Activated naive CD4-positive, alpha-beta T cell treated with anti-CD3 and anti-CD28 coated beads, Interleukin-2, amount 50 U/mL, for 72 hours (primary cell): ENCODE data around the gene VPS13A. TPM values are rescaled to one million over a fixed set of nuclear protein-coding genes. Genes with fewer than 3 reads are reported as not detected.

Experiments used
- ATAC-seq, 2 donors: fragments of 150-1000 bp; cut with Tn5 transposase; 2 replicates each; pipeline ENCODE4 v1.10.0; 2021; ENCODE audit warnings: mild to moderate bottlenecking in 2 of 2, moderate library complexity in 2 of 2
- DNase-seq, 2 donors: peaks; one replicate each; pipeline ENCODE4 v3.0.0; 2021 to 2022; ENCODE audit warnings: low spot score in 2 of 2
- H3K27ac Mint-ChIP-seq, 2 donors: one replicate each; pipeline ENCODE4 v1.8.0; 2022; ENCODE audit warnings: mild to moderate bottlenecking in 2 of 2, mixed read lengths in 2 of 2
- H3K36me3 Mint-ChIP-seq, 2 donors: one replicate each; pipeline ENCODE4 v1.8.0; 2022; ENCODE audit warnings: mixed read lengths in 2 of 2
- H3K9me3 Mint-ChIP-seq, 2 donors: one replicate each; pipeline ENCODE4 v1.8.0; 2022; ENCODE audit warnings: mixed read lengths in 2 of 2
- total RNA-seq, 2 donors: library from RNA; stranded (reverse); gene quantifications; one replicate each; pipeline ENCODE4 v1.2.3, GENCODE V29; 2022

VPS13A gene
- total RNA-seq, 2 donors from 2014 or later: 42.3 to 42.9 TPM

DNA sequence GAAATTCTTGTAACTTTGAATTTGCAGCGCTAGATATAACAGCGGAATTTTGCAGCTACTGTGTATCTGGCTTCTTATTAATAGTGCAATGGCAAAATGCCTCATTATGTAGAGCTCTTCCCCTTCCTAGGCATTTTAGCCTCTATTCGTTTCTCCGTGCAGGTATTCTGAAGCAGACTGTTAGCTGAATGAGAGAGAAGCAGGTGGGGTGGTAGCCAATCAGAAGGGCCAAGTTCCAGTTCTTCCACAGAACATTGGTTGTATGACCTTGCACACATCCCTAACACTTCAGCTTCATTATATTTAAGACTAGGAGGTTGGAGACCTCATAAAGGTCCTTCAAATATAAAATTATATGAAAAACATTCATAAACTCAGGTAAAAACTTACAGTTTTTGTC is 1.2 kb upstream of the VPS13A start:
- DNase-seq: no peak
- ATAC-seq: no peak

DNA sequence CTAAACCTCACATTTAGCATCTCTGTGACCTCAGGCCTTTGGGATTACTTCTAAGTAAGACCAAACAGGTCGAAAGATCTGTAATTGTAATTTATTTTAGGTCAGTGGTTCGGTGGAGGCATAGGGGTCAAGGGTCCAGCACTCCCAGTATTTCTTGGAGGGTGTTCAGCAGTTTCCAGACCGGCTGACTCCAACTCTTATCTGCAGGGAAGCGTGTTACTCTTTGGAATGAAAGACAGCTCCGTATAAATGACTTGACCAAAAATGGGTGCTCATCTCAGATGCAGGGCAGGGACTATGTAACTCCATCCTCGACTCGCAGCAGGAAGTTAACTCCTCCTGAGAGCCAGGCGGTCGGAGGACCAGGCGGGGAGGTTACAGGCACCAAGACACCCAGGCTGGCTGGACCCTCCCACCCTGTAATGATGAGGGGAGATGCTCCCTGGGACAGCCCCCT is 620 bp upstream of the VPS13A start:
- Mint-ChIP-seq H3K27ac (peak overlapping the region; percentile 60 to 93), H3K9me3 (no peaks in the 10 kb centered on the region), H3K36me3 (peaks cover 0 to 6% of the 10 kb centered on the region in 2 donors)
- no peak for DNase-seq
- ATAC-seq: no peak

More for the DNA sequence above, 1.2 kb upstream of the VPS13A start:
- H3K9me3 Mint-ChIP-seq: no peaks in the 10 kb centered on the region
- peaks cover 0 to 6% of the 10 kb centered on the region in 2 donors for H3K36me3 Mint-ChIP-seq
- no peak overlapping the region for H3K27ac Mint-ChIP-seq

DNA sequence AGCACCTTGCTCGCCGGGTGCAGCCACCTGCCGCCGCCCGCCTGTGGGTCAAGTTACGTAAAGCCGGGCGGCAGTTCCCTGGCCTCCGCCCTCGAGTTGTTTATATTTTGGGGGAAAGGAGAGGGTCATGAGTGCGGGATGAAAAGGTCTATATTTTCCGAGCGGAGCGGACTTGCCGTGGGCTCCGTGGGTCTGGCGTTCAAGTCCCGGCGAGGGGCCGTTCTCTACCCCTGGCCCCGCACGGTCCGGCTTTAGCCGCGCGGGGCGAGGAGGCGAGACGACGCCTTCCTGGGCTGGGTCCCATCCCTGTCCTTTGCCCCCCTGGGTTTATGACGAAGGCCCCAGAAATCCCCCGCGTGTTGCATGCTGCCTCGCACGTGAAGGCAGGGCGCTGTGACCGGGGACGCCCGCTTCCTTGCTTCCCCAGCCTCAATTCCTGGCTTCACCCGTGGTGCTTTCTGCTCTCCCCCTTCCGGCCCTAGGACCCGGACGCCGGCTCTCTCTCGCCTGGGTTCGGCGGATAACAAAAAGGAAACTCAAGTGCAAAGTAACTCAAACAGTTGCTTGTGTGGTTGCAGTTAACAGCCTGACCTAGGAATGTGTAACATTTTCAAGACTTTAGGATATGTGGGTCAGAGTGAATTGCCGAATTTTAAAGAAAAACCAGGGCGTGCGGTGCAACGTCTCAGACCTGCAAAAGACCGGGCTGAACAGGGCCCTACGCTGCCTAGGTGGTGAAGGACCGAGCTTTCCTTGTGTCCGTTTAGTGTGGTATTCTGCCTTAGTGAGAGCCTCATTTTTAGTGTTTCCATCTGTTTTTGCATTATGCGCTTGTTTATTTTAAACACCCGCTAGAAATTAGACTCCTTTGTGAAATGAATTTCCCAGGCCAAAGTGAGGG is 810 bp downstream of the VPS13A start:
- H3K36me3 Mint-ChIP-seq: peaks cover 0 to 6% of the 10 kb centered on the region in 2 donors
- DNase-seq: peak; percentile 49 to 62
- no peaks in the 10 kb centered on the region for H3K9me3 Mint-ChIP-seq
- H3K27ac Mint-ChIP-seq: peak overlapping the region; percentile 93 to 95
- ATAC-seq: peak in 1 of 2 donors; percentile 11

DNA sequence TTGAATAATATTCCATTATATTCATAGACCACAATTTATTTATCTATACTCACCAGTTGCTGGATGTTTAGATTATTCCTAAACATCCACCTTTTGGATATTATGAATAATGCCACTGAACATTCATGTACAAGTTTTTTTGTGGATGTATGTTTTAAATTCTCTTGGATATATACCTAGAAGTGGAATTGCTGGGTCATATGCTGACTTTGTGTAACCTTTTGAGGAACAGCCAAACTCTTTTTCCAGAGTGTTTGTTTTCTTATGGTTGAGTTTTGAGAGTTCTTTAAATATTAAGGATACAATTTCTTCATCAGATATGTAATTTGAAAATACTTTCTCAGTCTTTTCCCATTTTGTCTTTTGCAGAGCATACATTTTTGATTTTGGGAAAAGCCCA is 2.7 kb downstream of the VPS13A start:
- no peak for DNase-seq
- H3K36me3 Mint-ChIP-seq: peaks cover 0 to 6% of the 10 kb centered on the region in 2 donors
- no peaks in the 10 kb centered on the region for H3K9me3 Mint-ChIP-seq
- no peak for ATAC-seq
- peak overlapping the region in 1 of 2 donors; percentile 93 for H3K27ac Mint-ChIP-seq

DNA sequence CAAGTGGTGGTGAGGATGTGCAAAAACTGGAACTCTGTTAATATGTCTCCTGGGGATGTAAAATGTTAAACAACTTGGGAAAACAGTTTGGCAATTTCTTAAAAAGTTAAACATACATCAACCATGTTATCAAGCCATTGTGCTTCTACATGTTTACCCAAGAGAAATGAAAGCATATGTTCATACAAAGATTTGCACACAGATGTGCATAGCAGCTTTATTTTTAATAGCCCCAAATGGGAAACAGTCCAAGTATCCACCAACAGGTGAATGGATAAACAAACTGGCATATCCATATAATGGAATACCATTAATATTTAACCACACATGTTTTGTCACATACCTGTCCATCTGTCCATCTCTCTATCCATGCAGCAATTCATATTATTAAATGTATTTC is 6.2 kb downstream of the VPS13A start:
- ATAC-seq: no peak
- H3K36me3 Mint-ChIP-seq: peaks cover 8 to 9% of the 10 kb centered on the region in 2 donors
- DNase-seq: no peak
- H3K27ac Mint-ChIP-seq: no peak overlapping the region
- H3K9me3 Mint-ChIP-seq: peaks cover 7 to 9% of the 10 kb centered on the region in 2 donors

DNA sequence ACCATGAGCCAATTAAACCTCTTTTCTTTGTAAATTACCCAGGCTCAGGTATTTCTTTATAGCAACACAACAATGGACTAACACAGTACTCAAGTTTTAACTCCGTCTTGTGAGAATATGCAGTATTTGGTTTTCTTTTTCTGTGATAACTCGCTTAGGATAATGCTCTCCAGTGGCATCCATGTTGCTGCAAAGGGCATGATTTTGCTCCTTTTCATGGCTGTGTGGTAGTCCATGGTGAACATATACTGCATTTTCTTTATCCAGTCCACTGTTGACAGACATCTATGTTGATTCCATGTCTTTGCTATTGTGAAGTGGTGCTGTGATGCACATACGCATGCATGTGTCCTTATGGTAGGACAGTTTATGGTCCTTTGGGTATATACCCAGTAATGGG is 10.9 kb downstream of the VPS13A start:
- peaks cover 9 to 24% of the 10 kb centered on the region in 2 donors for H3K36me3 Mint-ChIP-seq
- no peak overlapping the region for H3K27ac Mint-ChIP-seq
- ATAC-seq (no peak), DNase-seq (no peak)
- peaks cover 13 to 19% of the 10 kb centered on the region in 2 donors for H3K9me3 Mint-ChIP-seq

DNA sequence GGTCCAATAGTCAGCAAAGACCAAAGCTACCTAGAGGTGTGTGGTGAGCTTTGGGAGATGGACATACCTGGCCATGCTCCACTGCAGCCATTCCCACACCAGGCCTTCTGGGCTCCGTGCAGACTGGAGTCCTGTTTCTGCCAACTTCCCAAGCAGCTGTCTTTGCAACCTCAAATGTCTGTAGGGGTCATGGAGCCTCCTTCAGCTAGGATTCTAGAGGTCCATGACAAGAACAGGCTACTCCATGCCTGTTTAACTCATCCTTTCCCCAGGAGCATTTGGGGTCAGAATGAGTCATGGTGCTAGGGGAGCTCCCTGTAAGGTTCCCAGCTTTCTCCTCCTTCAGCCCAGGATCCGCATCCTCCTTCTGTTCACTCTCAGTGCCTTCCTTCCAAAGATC is 17.1 kb downstream of the VPS13A start:
- Mint-ChIP-seq H3K9me3 (peaks cover 4 to 6% of the 10 kb centered on the region in 2 donors), H3K27ac (no peak overlapping the region), H3K36me3 (peaks cover 0 to 8% of the 10 kb centered on the region in 2 donors)
- ATAC-seq (peak in 1 of 2 donors; percentile 43), DNase-seq (no peak)

DNA sequence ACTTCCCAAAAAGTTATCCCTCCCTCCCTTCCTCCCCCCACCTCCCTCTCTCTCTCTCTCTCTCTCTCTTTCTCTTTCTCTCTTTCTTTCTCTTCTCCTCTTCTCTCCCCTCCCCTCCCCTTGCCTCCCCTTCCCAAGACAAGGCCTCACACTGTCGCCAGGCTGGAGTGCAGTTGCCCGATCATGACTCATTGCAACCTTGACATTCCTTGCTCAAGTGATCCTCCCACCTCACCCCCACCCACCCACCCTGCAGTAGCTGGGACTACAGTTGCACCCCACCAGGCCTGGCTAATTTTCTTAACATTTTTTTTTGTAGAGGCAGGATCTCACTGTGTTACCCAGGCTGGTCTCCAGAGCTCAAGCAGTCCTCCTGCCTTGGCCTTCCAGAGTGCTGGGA is 32.8 kb downstream of the VPS13A start:
- no peak for DNase-seq
- no peak for ATAC-seq
- no peak overlapping the region for H3K27ac Mint-ChIP-seq
- H3K36me3 Mint-ChIP-seq: no peaks in the 10 kb centered on the region
- no peaks in the 10 kb centered on the region for H3K9me3 Mint-ChIP-seq

DNA sequence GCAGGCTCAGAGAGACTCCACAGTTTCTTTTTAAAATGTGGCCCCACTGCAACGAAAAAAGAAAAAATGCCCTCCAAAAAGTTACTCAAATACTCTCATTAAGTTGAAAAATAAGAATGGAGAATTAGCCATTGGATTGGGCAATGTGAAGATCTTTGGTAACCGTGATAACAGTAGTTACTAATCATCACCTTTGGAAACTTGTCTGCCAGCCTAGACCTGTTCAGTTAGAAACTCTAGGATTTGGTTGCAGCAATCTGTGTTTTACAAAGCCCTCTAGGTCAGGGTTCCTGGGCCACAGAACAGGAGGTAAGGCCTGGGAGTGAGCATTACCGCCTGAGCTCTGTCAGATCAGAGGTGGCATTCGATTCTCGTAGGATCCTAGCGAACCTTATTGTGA is 34.2 kb downstream of the VPS13A start:
- no peaks in the 10 kb centered on the region for H3K36me3 Mint-ChIP-seq
- ATAC-seq (no peak), DNase-seq (no peak)
- no peak overlapping the region for H3K27ac Mint-ChIP-seq
- no peaks in the 10 kb centered on the region for H3K9me3 Mint-ChIP-seq

DNA sequence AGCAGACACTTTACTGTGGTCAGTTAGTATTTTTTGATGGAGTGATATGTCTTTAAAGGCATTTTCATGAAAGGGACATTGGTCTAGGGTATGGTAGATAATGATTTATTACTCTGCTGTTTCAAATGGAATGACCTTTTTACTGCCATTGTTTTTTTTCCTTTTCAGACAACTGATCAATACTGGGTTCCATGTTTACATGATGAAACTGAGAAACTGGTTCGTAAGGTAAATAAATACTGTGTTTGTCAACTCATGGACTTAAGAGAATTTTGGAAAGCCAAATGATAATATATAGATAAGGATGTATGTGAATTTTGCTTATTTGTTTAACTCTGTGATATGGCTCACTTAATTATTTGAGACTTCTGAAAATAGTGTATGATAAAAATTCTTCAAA is 35.5 kb downstream of the VPS13A start:
- H3K36me3 Mint-ChIP-seq: no peaks in the 10 kb centered on the region
- ATAC-seq: no peak
- no peak overlapping the region for H3K27ac Mint-ChIP-seq
- no peak for DNase-seq
- H3K9me3 Mint-ChIP-seq: no peaks in the 10 kb centered on the region

DNA sequence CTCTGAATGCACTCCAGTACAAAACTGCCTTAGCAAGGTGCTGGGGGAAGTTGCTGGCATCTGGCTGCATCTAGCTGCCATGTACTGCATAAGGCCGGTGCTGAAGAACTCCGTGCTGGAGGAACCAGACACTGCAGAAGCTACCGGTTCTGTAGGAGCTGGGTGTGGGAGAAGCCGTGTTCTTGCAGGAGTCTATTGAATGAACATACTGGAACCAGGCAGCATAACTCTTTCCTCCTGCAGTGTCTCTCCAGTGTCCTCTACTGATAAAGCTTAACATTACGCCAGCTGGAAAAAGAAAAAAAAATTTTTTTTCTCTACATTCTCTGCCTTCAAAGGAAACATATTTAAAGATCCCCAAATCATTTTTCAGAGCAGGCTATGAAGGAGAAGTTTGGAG is 38.5 kb downstream of the VPS13A start:
- no peaks in the 10 kb centered on the region for H3K36me3 Mint-ChIP-seq
- no peak overlapping the region for H3K27ac Mint-ChIP-seq
- ATAC-seq (no peak), DNase-seq (no peak)
- H3K9me3 Mint-ChIP-seq: no peaks in the 10 kb centered on the region

DNA sequence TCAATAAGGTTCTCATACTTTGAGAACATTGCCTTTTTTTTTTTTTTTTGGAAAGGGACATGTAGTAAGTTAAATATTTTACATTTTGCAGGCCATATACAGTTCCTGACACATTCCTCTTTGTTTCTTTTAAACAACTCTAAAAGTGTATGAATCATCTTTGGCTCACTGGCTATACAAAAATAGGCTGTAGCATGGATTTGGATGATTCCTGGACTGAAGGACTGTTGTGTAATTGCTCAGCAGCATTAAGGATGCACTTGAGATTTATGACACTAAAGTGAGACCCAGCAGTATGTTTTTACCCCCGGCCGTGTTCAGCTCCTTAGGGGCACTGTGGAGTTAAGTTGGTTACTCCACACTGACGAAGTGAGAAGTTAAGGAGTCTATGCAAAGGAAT is 41.3 kb downstream of the VPS13A start:
- DNase-seq: no peak
- H3K27ac Mint-ChIP-seq: no peak overlapping the region
- H3K9me3 Mint-ChIP-seq: no peaks in the 10 kb centered on the region
- no peak for ATAC-seq
- peaks cover 0 to 7% of the 10 kb centered on the region in 2 donors for H3K36me3 Mint-ChIP-seq

DNA sequence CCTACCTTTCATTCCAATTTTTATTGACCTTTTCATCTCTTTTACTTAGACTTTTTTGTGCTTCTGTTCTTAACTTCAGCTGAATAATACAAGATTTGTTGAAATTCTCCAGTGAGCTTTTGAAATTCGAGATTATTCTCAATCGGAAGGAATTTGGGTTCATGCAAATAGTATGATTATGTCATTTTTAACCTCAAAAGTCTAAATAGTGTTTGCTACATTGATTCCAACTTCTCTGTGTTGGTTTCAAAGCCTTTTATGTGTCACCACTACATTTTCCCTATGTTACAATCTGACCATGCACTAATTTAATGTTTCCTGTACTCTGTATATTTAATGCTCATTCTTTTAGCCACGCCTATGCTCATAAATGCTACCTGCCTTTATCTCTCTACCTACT is 44.1 kb downstream of the VPS13A start:
- DNase-seq (no peak), ATAC-seq (peak in 1 of 2 donors; percentile 38)
- Mint-ChIP-seq H3K9me3 (no peaks in the 10 kb centered on the region), H3K36me3 (peaks cover 0 to 16% of the 10 kb centered on the region in 2 donors), H3K27ac (no peak overlapping the region)

DNA sequence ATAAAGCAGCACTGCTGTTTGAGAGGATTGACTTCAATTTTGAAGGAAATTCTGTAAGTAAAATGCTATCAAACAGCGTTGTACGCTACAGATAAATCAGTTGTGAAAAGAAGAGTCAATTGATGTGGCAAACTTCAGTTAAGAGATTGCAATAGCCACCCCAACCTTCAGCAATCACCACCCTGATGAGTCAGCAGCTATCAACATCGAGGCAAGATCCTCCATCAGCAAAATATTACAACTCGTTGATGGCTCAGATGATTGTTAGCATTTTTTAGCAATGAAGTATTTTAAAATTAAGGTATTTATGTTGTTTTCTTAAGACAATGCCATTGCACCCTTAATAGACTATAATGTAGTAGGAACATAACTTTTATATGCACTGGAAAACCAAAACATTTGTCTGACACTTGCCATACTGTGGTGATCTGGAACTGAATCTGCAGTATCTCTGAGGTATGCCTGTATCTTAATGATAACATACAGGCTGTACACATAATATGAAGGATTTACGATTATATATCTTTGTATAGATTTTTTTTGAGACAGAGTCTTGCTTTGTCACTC is 47.5 kb downstream of the VPS13A start:
- DNase-seq: no peak
- H3K27ac Mint-ChIP-seq: no peak overlapping the region
- H3K9me3 Mint-ChIP-seq: no peaks in the 10 kb centered on the region
- peaks cover 7 to 28% of the 10 kb centered on the region in 2 donors for H3K36me3 Mint-ChIP-seq
- no peak for ATAC-seq

DNA sequence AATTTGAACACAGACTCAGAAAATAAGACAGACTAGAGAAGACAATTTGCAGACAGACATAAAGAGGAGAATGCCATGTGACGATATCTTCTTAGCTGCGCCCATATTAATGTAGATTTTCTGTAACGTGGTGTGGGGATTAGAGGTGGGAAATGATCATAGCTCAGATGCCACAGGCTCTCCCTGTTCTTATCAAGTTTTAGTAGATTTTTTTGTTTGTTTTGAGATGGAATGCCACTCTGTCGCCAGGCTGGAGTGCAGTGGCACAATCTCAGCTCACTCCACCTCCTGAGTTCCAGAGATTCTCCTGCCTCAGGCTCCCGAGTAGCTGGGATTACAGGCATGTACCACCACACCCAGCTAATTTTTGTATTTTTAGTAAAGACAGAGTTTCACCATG is 59.4 kb downstream of the VPS13A start:
- Mint-ChIP-seq H3K36me3 (peaks cover 20 to 21% of the 10 kb centered on the region in 2 donors), H3K27ac (no peak overlapping the region), H3K9me3 (no peaks in the 10 kb centered on the region)
- DNase-seq (no peak), ATAC-seq (no peak)

DNA sequence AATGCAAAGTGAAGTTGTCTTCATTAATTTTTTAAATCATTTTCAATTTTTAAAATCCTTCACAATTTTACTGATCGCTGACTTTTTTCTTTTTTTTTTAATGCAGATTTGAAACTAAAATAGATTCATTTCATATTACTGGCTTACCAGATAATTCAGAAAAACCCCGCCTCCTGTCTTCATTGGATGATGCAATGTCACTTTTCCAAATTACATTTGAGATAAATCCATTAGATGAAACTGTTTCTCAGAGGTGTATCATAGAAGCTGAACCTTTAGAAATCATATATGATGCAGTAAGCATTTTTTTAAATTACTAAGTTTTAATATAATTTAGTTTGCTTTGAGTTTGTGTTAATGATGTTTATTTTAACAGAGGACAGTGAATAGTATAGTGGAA is 60.6 kb downstream of the VPS13A start:
- no peak for ATAC-seq
- Mint-ChIP-seq H3K27ac (peak overlapping the region in 1 of 2 donors; percentile 79), H3K9me3 (no peaks in the 10 kb centered on the region), H3K36me3 (peaks cover 10 to 14% of the 10 kb centered on the region in 2 donors)
- DNase-seq: no peak

DNA sequence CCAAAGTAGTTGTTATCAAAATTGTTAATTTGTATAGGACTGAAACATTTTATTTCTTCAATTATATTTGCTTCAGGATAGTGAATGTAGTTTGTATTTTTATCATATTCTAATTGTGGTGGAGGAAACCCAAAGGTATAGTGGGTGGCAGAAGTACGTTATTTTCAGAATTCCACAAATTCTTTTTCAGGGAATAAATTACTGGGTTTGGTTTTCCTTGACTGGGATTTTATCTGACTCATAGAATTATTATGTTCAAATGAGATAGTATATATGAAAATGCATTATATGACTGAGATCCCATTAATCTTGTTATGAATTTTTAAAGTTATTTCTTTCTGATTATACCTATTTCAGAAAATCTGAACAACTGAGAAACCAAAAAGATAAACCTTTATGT is 73.7 kb downstream of the VPS13A start:
- ATAC-seq (no peak), DNase-seq (no peak)
- Mint-ChIP-seq H3K27ac (no peak overlapping the region), H3K9me3 (peaks cover 2 to 4% of the 10 kb centered on the region in 2 donors), H3K36me3 (peaks cover 17 to 20% of the 10 kb centered on the region in 2 donors)
